ENCODE measurements around the gene CFAP65.

Gene CFAP65

GRCh38 chr2:219041252-219041651 lies at the start of gene CFAP65:
Gene CFAP65 (minus strand): TSS chr2:219041516. CDS start chr2:219039048, 2,468 bp downstream.
- peak; percentile 23 for DNase-seq

GRCh38 chr2:219090436-219091299 lies 49.4 kb upstream of the CFAP65 start:
- DNase-seq: no peak

GRCh38 chr2:219089330-219089729 lies 48.0 kb upstream of the CFAP65 start:
- DNase-seq: no peak

- DNase-seq: no peak
Measured at GRCh38 chr2:219087848-219088247, 46.5 kb upstream of the CFAP65 start.

GRCh38 chr2:219087361-219087760 lies 46.0 kb upstream of the CFAP65 start:
- no peak for DNase-seq

GRCh38 chr2:219086196-219086595 lies 44.9 kb upstream of the CFAP65 start:
- DNase-seq: no peak

GRCh38 chr2:219084791-219085190 lies 43.5 kb upstream of the CFAP65 start:
- no peak for DNase-seq

GRCh38 chr2:219082332-219082958 lies 41.1 kb upstream of the CFAP65 start:
- no peak for DNase-seq

- no peak for DNase-seq
Measured at GRCh38 chr2:219081701-219082331, 40.5 kb upstream of the CFAP65 start.

GRCh38 chr2:219081096-219081495 lies 39.8 kb upstream of the CFAP65 start:
- no peak for DNase-seq

GRCh38 chr2:219079417-219079816 lies 38.1 kb upstream of the CFAP65 start:
- no peak for DNase-seq

- no peak for DNase-seq
Measured at GRCh38 chr2:219078951-219079350, 37.6 kb upstream of the CFAP65 start.

- DNase-seq: no peak
Measured at GRCh38 chr2:219078126-219078525, 36.8 kb upstream of the CFAP65 start.

GRCh38 chr2:219076253-219076652 lies 34.9 kb upstream of the CFAP65 start:
- DNase-seq: no peak

- peak; percentile 63 for DNase-seq
Measured at GRCh38 chr2:219073413-219074129, 32.3 kb upstream of the CFAP65 start.

GRCh38 chr2:219072741-219073250 lies 31.5 kb upstream of the CFAP65 start:
- no peak for DNase-seq

GRCh38 chr2:219071131-219071816 lies 30.0 kb upstream of the CFAP65 start:
- DNase-seq: no peak

GRCh38 chr2:219065484-219065883 lies 24.2 kb upstream of the CFAP65 start:
- no peak for DNase-seq

GRCh38 chr2:219062081-219062480 lies 20.8 kb upstream of the CFAP65 start:
- no peak for DNase-seq

- peak; percentile 21 for DNase-seq
Measured at GRCh38 chr2:219060821-219061791, 19.8 kb upstream of the CFAP65 start, which contains the start of gene IHH. Gene IHH (minus strand): TSS chr2:219060921. CDS start chr2:219060467, 454 bp downstream.
